Measurements from ENCODE around the gene PCDHA11.
"Not testable (repeated sequence)": the region's sequence is repeated elsewhere in the genome, so short reads cannot be mapped to it uniquely, and the experiment has no call there.

PCDHA11 gene, protein sequence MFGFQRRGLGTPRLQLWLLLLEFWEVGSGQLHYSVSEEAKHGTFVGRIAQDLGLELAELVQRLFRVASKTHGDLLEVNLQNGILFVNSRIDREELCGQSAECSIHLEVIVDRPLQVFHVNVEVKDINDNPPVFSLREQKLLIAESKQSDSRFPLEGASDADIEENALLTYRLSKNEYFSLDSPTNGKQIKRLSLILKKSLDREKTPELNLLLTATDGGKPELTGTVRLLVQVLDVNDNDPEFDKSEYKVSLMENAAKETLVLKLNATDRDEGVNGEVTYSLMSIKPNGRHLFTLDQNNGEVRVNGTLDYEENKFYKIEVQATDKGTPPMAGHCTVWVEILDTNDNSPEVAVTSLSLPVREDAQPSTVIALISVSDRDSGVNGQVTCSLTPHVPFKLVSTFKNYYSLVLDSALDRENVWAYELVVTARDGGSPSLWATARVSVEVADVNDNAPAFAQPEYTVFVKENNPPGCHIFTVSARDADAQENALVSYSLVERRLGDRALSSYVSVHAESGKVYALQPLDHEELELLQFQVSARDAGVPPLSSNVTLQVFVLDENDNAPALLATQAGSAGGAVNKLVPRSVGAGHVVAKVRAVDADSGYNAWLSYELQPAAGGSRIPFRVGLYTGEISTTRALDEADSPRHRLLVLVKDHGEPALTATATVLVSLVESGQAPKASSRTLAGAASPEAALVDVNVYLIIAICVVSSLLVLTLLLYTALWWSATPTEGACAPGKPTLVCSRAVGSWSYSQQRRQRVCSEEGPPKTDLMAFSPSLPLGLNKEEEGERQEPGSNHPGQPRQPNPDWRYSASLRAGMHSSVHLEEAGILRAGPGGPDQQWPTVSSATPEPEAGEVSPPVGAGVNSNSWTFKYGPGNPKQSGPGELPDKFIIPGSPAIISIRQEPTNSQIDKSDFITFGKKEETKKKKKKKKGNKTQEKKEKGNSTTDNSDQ

DNA sequence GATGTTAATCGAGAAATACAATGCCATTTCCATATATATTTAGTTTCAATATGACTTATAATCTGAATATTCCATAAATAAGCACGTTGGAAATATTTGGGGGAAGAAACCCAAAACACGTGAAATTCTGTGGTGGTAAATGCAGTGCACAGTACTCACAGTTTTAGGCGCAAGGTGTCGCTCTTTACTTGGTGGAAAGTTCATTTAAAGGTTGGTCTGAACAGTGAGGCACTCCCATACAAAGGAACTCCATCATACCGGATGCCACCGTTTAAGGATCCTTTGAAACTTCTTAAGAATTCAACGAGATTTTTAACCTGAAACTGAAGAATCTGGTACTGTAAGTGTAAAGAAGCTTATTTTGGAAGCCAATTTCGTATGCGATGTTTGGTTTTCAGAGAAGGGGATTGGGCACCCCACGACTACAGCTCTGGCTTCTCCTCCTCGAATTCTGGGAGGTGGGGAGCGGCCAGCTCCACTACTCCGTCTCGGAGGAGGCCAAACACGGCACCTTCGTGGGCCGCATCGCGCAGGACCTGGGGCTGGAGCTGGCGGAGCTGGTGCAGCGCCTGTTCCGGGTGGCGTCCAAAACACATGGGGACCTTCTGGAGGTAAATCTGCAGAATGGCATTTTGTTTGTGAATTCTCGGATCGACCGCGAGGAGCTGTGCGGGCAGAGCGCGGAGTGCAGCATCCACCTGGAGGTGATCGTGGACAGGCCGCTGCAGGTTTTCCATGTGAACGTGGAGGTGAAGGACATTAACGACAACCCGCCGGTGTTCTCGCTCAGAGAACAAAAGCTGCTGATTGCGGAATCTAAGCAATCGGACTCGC lies at the start of gene PCDHA11:
TSS of gene PCDHA11 (plus strand) at position 237 of the 834 bp plus-strand sequence. CDS start at position 384, 147 bp downstream.
- no peak for DNase-seq

- DNase-seq, result no peak
Observed at GRCh38 chr5:140821375-140822280, 47.1 kb upstream of the PCDHA11 start, which contains the start of gene PCDHA5. Gene PCDHA5 (plus strand): TSS chr5:140821613.

- no peak for DNase-seq
Observed at GRCh38 chr5:140822281-140822629, 46.5 kb upstream of the PCDHA11 start.

- DNase-seq, result not testable (repeated sequence)
Observed at GRCh38 chr5:140822969-140823368, 45.8 kb upstream of the PCDHA11 start.

- no peak for DNase-seq
Observed at GRCh38 chr5:140823475-140823874, 45.3 kb upstream of the PCDHA11 start.

GRCh38 chr5:140827704-140828361 lies 40.9 kb upstream of the PCDHA11 start, which contains the start of gene PCDHA6:
Gene PCDHA6 (plus strand): TSS chr5:140827960. CDS start chr5:140828092, 132 bp downstream.
- peak; percentile 78 for DNase-seq

DNA sequence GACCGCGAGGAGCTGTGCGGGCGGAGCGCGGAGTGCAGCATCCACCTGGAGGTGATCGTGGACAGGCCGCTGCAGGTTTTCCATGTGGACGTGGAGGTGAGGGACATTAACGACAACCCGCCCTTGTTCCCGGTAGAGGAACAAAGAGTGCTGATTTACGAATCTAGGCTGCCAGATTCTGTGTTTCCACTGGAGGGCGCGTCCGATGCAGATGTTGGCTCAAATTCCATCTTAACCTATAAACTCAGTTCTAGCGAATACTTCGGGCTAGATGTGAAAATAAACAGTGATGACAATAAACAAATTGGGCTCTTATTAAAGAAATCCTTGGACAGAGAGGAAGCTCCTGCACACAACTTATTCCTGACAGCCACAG lies 40.4 kb upstream of the PCDHA11 start:
- DNase-seq, result peak; percentile 2

- not testable (repeated sequence) for DNase-seq
Observed at GRCh38 chr5:140829511-140830501, 39.0 kb upstream of the PCDHA11 start.

- DNase-seq, result no peak
Observed at GRCh38 chr5:140833993-140834392, 34.8 kb upstream of the PCDHA11 start, which contains the start of gene PCDHA7. Gene PCDHA7 (plus strand): TSS chr5:140834269. CDS start chr5:140834384, 115 bp downstream.

DNA sequence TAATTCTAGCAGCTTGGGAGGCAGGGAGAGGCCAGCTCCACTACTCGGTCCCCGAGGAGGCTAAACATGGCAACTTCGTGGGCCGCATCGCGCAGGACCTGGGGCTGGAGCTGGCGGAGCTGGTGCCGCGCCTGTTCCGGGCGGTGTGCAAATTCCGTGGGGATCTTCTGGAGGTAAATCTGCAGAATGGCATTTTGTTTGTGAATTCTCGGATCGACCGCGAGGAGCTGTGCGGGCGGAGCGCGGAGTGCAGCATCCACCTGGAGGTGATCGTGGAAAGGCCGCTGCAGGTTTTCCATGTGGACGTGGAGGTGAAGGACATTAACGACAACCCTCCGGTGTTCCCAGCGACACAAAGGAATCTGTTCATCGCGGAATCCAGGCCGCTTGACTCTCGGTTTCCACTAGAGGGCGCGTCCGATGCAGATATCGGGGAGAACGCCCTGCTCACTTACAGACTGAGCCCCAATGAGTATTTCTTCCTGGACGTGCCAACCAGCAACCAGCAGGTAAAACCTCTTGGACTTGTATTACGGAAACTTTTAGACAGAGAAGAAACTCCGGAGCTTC lies 34.2 kb upstream of the PCDHA11 start:
- not testable (repeated sequence) for DNase-seq

GRCh38 chr5:140835622-140836510 lies 32.9 kb upstream of the PCDHA11 start:
- DNase-seq, result no peak

- no peak for DNase-seq
Observed at GRCh38 chr5:140840978-140841962, 27.5 kb upstream of the PCDHA11 start, which contains the start of gene PCDHA8. Gene PCDHA8 (plus strand): TSS chr5:140841187. CDS start chr5:140841322, 135 bp downstream.

DNA sequence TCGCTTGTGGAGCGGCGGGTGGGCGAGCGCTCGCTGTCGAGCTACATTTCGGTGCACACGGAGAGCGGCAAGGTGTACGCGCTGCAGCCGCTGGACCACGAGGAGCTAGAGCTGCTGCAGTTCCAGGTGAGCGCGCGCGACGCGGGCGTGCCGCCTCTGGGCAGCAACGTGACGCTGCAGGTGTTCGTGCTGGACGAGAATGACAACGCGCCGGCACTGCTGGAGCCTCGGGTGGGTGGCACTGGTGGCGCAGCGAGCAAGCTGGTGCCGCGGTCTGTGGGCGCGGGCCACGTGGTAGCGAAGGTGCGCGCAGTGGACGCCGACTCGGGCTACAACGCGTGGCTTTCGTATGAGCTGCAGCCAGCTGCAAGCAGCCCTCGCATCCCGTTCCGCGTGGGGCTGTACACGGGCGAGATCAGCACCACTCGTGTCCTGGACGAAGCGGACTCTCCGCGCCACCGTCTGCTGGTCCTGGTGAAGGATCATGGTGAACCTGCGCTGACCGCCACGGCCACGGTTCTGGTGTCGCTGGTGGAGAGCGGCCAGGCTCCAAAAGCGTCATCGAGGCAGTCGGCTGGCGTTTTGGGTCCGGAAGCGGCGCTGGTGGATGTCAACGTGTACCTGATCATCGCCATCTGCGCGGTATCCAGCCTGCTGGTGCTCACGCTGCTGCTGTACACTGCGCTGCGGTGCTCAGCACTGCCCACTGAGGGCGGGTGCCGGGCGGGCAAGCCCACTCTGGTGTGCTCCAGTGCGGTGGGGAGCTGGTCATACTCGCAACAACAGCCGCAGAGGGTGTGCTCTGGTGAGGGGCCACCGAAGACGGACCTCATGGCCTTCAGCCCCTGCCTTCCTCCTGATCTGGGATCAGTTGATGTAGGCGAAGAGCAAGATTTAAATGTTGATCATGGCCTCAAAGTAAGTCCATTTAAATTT lies 25.7 kb upstream of the PCDHA11 start:
- no peak for DNase-seq

GRCh38 chr5:140848139-140849102 lies 20.3 kb upstream of the PCDHA11 start, which contains the start of gene PCDHA9:
Gene PCDHA9 (plus strand): TSS chr5:140848382. CDS start chr5:140848496, 114 bp downstream.
- not testable (repeated sequence) for DNase-seq
